Activated naive CD4-positive, alpha-beta T cell treated with anti-CD3 and anti-CD28 coated beads for 36 hours (primary cell): Measurements from ENCODE around the gene CORO6. TPM values are rescaled to one million over a fixed set of nuclear protein-coding genes. Genes with fewer than 3 reads are reported as not detected.

ENCODE experiments used
- CTCF ChIA-PET: fragments of 350-600 bp; sonication (Branson Sonifier 250); formaldehyde crosslinking; loops from one replicate; lab custom pipeline; 2021; ENCODE audit warnings: antibody characterized with exemption; lab: Charles Lee
- DNase-seq: peaks from one replicate; pipeline ENCODE4 v3.0.0-alpha.2; 2020
- H3K27ac Mint-ChIP-seq: one replicate; pipeline ENCODE4 v1.8.0; 2021; ENCODE audit warnings: mild to moderate bottlenecking, mixed read lengths
- H3K27me3 Mint-ChIP-seq: one replicate; pipeline ENCODE4 v1.8.0; 2021; ENCODE audit warnings: low read depth, mixed read lengths
- H3K36me3 Mint-ChIP-seq: one replicate; pipeline ENCODE4 v1.8.0; 2021; ENCODE audit warnings: low read depth, mixed read lengths
- H3K4me1 Mint-ChIP-seq: one replicate; pipeline ENCODE4 v1.8.0; 2021; ENCODE audit warnings: low read depth, mixed read lengths
- H3K4me3 Mint-ChIP-seq: one replicate; pipeline ENCODE4 v1.8.0; 2021; ENCODE audit warnings: mild to moderate bottlenecking, moderate library complexity, mixed read lengths
- H3K9me3 Mint-ChIP-seq: one replicate; pipeline ENCODE4 v1.8.0; 2021; ENCODE audit warnings: mixed read lengths
- intact Hi-C: fragments of 100-400 bp; cut with micrococcal nuclease; formaldehyde crosslinking; loops from one replicate; pipeline ENCODE4 v1.15.1; 2023
- total RNA-seq, 2 experiments: library from RNA; stranded (reverse); gene quantifications; one replicate each; pipeline ENCODE4 v1.2.3, GENCODE V29; 2021

CORO6 gene
- total RNA-seq, 2 experiments from 2014 or later = 24.8 to 27.3 TPM

- intact Hi-C loops = loop anchor here (5.0 kb wide), 1 partner anchor 465 kb away; no protein-coding TSS in a partner anchor
- Mint-ChIP-seq H3K9me3 (no peaks in the 10 kb centered on the region), H3K4me3 (no peak overlapping the region), H3K4me1 (peaks cover 33% of the 10 kb centered on the region), H3K36me3 (no peaks in the 10 kb centered on the region), H3K27ac (no peak overlapping the region), H3K27me3 (peaks cover 9% of the 10 kb centered on the region)
- DNase-seq = no peak
- CTCF ChIA-PET = interaction anchor here (3.3 to 8.6 kb wide), 2 partner anchors 19 to 33 kb away, joined by 28 to 91 read pairs; partner anchors contain the start of gene ANKRD13B
These were observed 10.7 kb downstream of the CORO6 start for GRCh38 chr17:29612094-29612403.

- Mint-ChIP-seq H3K27me3 (peaks cover 4% of the 10 kb centered on the region), H3K27ac (no peak overlapping the region), H3K9me3 (no peaks in the 10 kb centered on the region), H3K4me1 (peaks cover 28% of the 10 kb centered on the region), H3K36me3 (no peaks in the 10 kb centered on the region), H3K4me3 (no peak overlapping the region)
- no peak for DNase-seq
- CTCF ChIA-PET = interaction anchor here (3.3 to 8.6 kb wide), 2 partner anchors 19 to 32 kb away, joined by 28 to 91 read pairs; partner anchors contain the start of gene ANKRD13B
- intact Hi-C loops = loop anchor here (5.0 kb wide), 1 partner anchor 464 kb away; no protein-coding TSS in a partner anchor
These were observed 11.2 kb downstream of the CORO6 start for GRCh38 chr17:29611351-29612093.

- Mint-ChIP-seq H3K4me3 (no peak overlapping the region), H3K36me3 (no peaks in the 10 kb centered on the region), H3K9me3 (no peaks in the 10 kb centered on the region), H3K4me1 (peaks cover 19% of the 10 kb centered on the region), H3K27me3 (no peaks in the 10 kb centered on the region), H3K27ac (no peak overlapping the region)
- CTCF ChIA-PET = interaction anchor here (1.0 kb wide), 1 partner anchor 22 kb away, joined by 3 read pairs; no protein-coding TSS in a partner anchor
- intact Hi-C loops = loop anchor here (5.0 kb wide), 1 partner anchor 463 kb away; no protein-coding TSS in a partner anchor
- DNase-seq = no peak
These were observed 12.3 kb downstream of the CORO6 start for GRCh38 chr17:29610395-29610794.

- peaks cover 5% of the 10 kb centered on the region for H3K4me1 Mint-ChIP-seq
- CTCF ChIA-PET = interaction anchor here (1.4 kb wide), 1 partner anchor 8 kb away, joined by 8 read pairs; no protein-coding TSS in a partner anchor
- no peaks in the 10 kb centered on the region for H3K36me3 Mint-ChIP-seq
- no peaks in the 10 kb centered on the region for H3K9me3 Mint-ChIP-seq
- no peaks in the 10 kb centered on the region for H3K27me3 Mint-ChIP-seq
- no peak overlapping the region for H3K4me3 Mint-ChIP-seq
- no peak for DNase-seq
- no peak overlapping the region for H3K27ac Mint-ChIP-seq
- intact Hi-C loops = no loop called here
These were observed 13.7 kb downstream of the CORO6 start for GRCh38 chr17:29608986-29609385.

- no peaks in the 10 kb centered on the region for H3K9me3 Mint-ChIP-seq
- H3K4me1 Mint-ChIP-seq = no peaks in the 10 kb centered on the region
- DNase-seq = no peak
- intact Hi-C loops = no loop called here
- no peak overlapping the region for H3K4me3 Mint-ChIP-seq
- no peaks in the 10 kb centered on the region for H3K27me3 Mint-ChIP-seq
- no peaks in the 10 kb centered on the region for H3K36me3 Mint-ChIP-seq
- CTCF ChIA-PET = interaction anchor here (1.4 kb wide), 1 partner anchor 10 kb away, joined by 8 read pairs; no protein-coding TSS in a partner anchor
- no peak overlapping the region for H3K27ac Mint-ChIP-seq
These were observed 15.0 kb downstream of the CORO6 start for GRCh38 chr17:29607557-29608195.

GRCh38 chr17:29603109-29603674 is 19.5 kb downstream of the CORO6 start:
- Mint-ChIP-seq H3K36me3 (no peaks in the 10 kb centered on the region), H3K4me3 (no peak overlapping the region), H3K9me3 (no peaks in the 10 kb centered on the region), H3K4me1 (no peaks in the 10 kb centered on the region), H3K27me3 (no peaks in the 10 kb centered on the region), H3K27ac (no peak overlapping the region)
- DNase-seq = no peak
- CTCF ChIA-PET = interaction anchor here (1.2 kb wide), 1 partner anchor 10 kb away, joined by 3 read pairs; no protein-coding TSS in a partner anchor
- intact Hi-C loops = no loop called here

- CTCF ChIA-PET = interaction anchor here (1.0 to 2.3 kb wide), 4 partner anchors 16 to 36 kb away, joined by 3 to 9 read pairs (median 4); no protein-coding TSS in a partner anchor
- intact Hi-C loops = no loop called here
- DNase-seq = no peak
- Mint-ChIP-seq H3K9me3 (no peaks in the 10 kb centered on the region), H3K4me3 (no peak overlapping the region), H3K27ac (no peak overlapping the region), H3K36me3 (no peaks in the 10 kb centered on the region), H3K27me3 (no peaks in the 10 kb centered on the region), H3K4me1 (peaks cover 11% of the 10 kb centered on the region)
These were observed 25.1 kb downstream of the CORO6 start for GRCh38 chr17:29597361-29598172.

GRCh38 chr17:29596811-29597210 is 25.9 kb downstream of the CORO6 start:
- Mint-ChIP-seq H3K27me3 (no peaks in the 10 kb centered on the region), H3K9me3 (no peaks in the 10 kb centered on the region), H3K27ac (no peak overlapping the region), H3K36me3 (no peaks in the 10 kb centered on the region), H3K4me1 (peaks cover 19% of the 10 kb centered on the region), H3K4me3 (no peak overlapping the region)
- DNase-seq = no peak
- intact Hi-C loops = no loop called here
- CTCF ChIA-PET = interaction anchor here (1.0 to 2.3 kb wide), 2 partner anchors 16 to 20 kb away, joined by 5 to 9 read pairs; no protein-coding TSS in a partner anchor

GRCh38 chr17:29595943-29596774 is 26.6 kb downstream of the CORO6 start:
- CTCF ChIA-PET = interaction anchor here (0.8 to 2.3 kb wide), 3 partner anchors 15 to 21 kb away, joined by 4 to 9 read pairs (median 5); no protein-coding TSS in a partner anchor
- Mint-ChIP-seq H3K4me1 (peaks cover 25% of the 10 kb centered on the region), H3K27ac (no peak overlapping the region), H3K4me3 (no peak overlapping the region), H3K27me3 (no peaks in the 10 kb centered on the region), H3K9me3 (no peaks in the 10 kb centered on the region), H3K36me3 (no peaks in the 10 kb centered on the region)
- no peak for DNase-seq
- intact Hi-C loops = no loop called here

- H3K4me3 Mint-ChIP-seq = peak overlapping the region; percentile 73
- no peak for DNase-seq
- no peaks in the 10 kb centered on the region for H3K36me3 Mint-ChIP-seq
- CTCF ChIA-PET = interaction anchor here (0.6 to 4.8 kb wide), 4 partner anchors 10 to 509 kb away, joined by 3 to 91 read pairs (median 4); no protein-coding TSS in a partner anchor
- H3K27me3 Mint-ChIP-seq = no peaks in the 10 kb centered on the region
- no peak overlapping the region for H3K27ac Mint-ChIP-seq
- H3K9me3 Mint-ChIP-seq = no peaks in the 10 kb centered on the region
- peaks cover 34% of the 10 kb centered on the region for H3K4me1 Mint-ChIP-seq
- intact Hi-C loops = no loop called here
These were observed 27.4 kb downstream of the CORO6 start for GRCh38 chr17:29595107-29595942.
